ENCODE measurements around the gene NLGN2.
"Not testable (repeated sequence)": the region's sequence is repeated elsewhere in the genome, so short reads cannot be mapped to it uniquely, and the experiment has no call there.

The NLGN2 gene

GRCh38 chr17:7407485-7408251 is at the start of gene NLGN2:
TSS of gene NLGN2 (plus strand) at chr17:7407845. CDS start at chr17:7408256, 411 bp downstream.
- Histone ChIP-seq H3K4me1 (ENCODE audit: insufficient read depth, low read length) (peaks cover 14% of the 10 kb centered on the region), H3K9me3 (ENCODE audit: control insufficient read depth, insufficient read depth, low read length) (no peaks in the 10 kb centered on the region), H3K9ac (ENCODE audit: low read depth, low read length) (peak within 1 kb of the TSS; percentile 32; the same call in 1 of the 2 replicates), H3K36me3 (ENCODE audit: insufficient read depth, low read length) (no peaks in the 10 kb centered on the region; the same call in 1 of the 2 replicates)

GRCh38 chr17:7361906-7362305 is 45.7 kb upstream of the NLGN2 start:
- Histone ChIP-seq H3K9ac (ENCODE audit: low read depth, low read length) (no peak overlapping the region), H3K36me3 (ENCODE audit: insufficient read depth, low read length) (no peaks in the 10 kb centered on the region), H3K4me1 (ENCODE audit: insufficient read depth, low read length) (no peaks in the 10 kb centered on the region; the same call in 1 of the 2 replicates), H3K9me3 (ENCODE audit: control insufficient read depth, insufficient read depth, low read length) (no peaks in the 10 kb centered on the region)

GRCh38 chr17:7363311-7363710 is 44.3 kb upstream of the NLGN2 start:
- no peaks in the 10 kb centered on the region for H3K36me3 ChIP-seq (ENCODE audit: insufficient read depth, low read length)
- no peaks in the 10 kb centered on the region for H3K9me3 ChIP-seq (ENCODE audit: control insufficient read depth, insufficient read depth, low read length)
- H3K9ac ChIP-seq (ENCODE audit: low read depth, low read length), result no peak overlapping the region
- H3K4me1 ChIP-seq (ENCODE audit: insufficient read depth, low read length), result peaks cover 5% of the 10 kb centered on the region

- H3K9ac ChIP-seq (ENCODE audit: low read depth, low read length); H3K36me3 ChIP-seq (ENCODE audit: insufficient read depth, low read length); H3K4me1 ChIP-seq (ENCODE audit: insufficient read depth, low read length); H3K9me3 ChIP-seq (ENCODE audit: control insufficient read depth, insufficient read depth, low read length): not testable (repeated sequence)
Measured at GRCh38 chr17:7365963-7366362, 41.7 kb upstream of the NLGN2 start.

GRCh38 chr17:7367083-7367482 is 40.6 kb upstream of the NLGN2 start:
- Histone ChIP-seq H3K9me3 (ENCODE audit: control insufficient read depth, insufficient read depth, low read length) (no peaks in the 10 kb centered on the region), H3K4me1 (ENCODE audit: insufficient read depth, low read length) (peaks cover 7% of the 10 kb centered on the region), H3K36me3 (ENCODE audit: insufficient read depth, low read length) (no peaks in the 10 kb centered on the region), H3K9ac (ENCODE audit: low read depth, low read length) (no peak overlapping the region)

GRCh38 chr17:7367918-7368598 is 39.6 kb upstream of the NLGN2 start:
- Histone ChIP-seq H3K4me1 (ENCODE audit: insufficient read depth, low read length) (peaks cover 7% of the 10 kb centered on the region), H3K9ac (ENCODE audit: low read depth, low read length) (no peak overlapping the region), H3K36me3 (ENCODE audit: insufficient read depth, low read length) (no peaks in the 10 kb centered on the region), H3K9me3 (ENCODE audit: control insufficient read depth, insufficient read depth, low read length) (no peaks in the 10 kb centered on the region)

- H3K4me1 ChIP-seq (ENCODE audit: insufficient read depth, low read length); H3K9ac ChIP-seq (ENCODE audit: low read depth, low read length); H3K36me3 ChIP-seq (ENCODE audit: insufficient read depth, low read length); H3K9me3 ChIP-seq (ENCODE audit: control insufficient read depth, insufficient read depth, low read length): not testable (repeated sequence)
Measured at GRCh38 chr17:7368599-7368994, 39.0 kb upstream of the NLGN2 start.

GRCh38 chr17:7369825-7370224 is 37.8 kb upstream of the NLGN2 start:
- Histone ChIP-seq H3K4me1 (ENCODE audit: insufficient read depth, low read length) (peaks cover 7% of the 10 kb centered on the region), H3K36me3 (ENCODE audit: insufficient read depth, low read length) (no peaks in the 10 kb centered on the region), H3K9me3 (ENCODE audit: control insufficient read depth, insufficient read depth, low read length) (no peaks in the 10 kb centered on the region), H3K9ac (ENCODE audit: low read depth, low read length) (no peak overlapping the region)

- H3K9me3 ChIP-seq (ENCODE audit: control insufficient read depth, insufficient read depth, low read length), result no peaks in the 10 kb centered on the region
- H3K4me1 ChIP-seq (ENCODE audit: insufficient read depth, low read length), result peaks cover 7% of the 10 kb centered on the region
- no peak overlapping the region for H3K9ac ChIP-seq (ENCODE audit: low read depth, low read length)
- H3K36me3 ChIP-seq (ENCODE audit: insufficient read depth, low read length), result no peaks in the 10 kb centered on the region
Measured at GRCh38 chr17:7370853-7371252, 36.8 kb upstream of the NLGN2 start.

GRCh38 chr17:7374353-7374752 is 33.3 kb upstream of the NLGN2 start:
- H3K36me3 ChIP-seq (ENCODE audit: insufficient read depth, low read length), result no peaks in the 10 kb centered on the region
- H3K4me1 ChIP-seq (ENCODE audit: insufficient read depth, low read length), result no peaks in the 10 kb centered on the region
- H3K9me3 ChIP-seq (ENCODE audit: control insufficient read depth, insufficient read depth, low read length), result 0 out of 2 replicates have a peak, but pooled peaks cover 2% of the 10 kb centered on the region
- H3K9ac ChIP-seq (ENCODE audit: low read depth, low read length), result no peak overlapping the region

- no peaks in the 10 kb centered on the region for H3K36me3 ChIP-seq (ENCODE audit: insufficient read depth, low read length)
- no peaks in the 10 kb centered on the region for H3K4me1 ChIP-seq (ENCODE audit: insufficient read depth, low read length)
- 0 out of 2 replicates have a peak, but pooled peaks cover 5% of the 10 kb centered on the region for H3K9me3 ChIP-seq (ENCODE audit: control insufficient read depth, insufficient read depth, low read length)
- H3K9ac ChIP-seq (ENCODE audit: low read depth, low read length), result no peak overlapping the region
Measured at GRCh38 chr17:7379134-7379533, 28.5 kb upstream of the NLGN2 start.

- 0 out of 2 replicates have a peak, but pooled peaks cover 5% of the 10 kb centered on the region for H3K9me3 ChIP-seq (ENCODE audit: control insufficient read depth, insufficient read depth, low read length)
- H3K4me1 ChIP-seq (ENCODE audit: insufficient read depth, low read length), result no peaks in the 10 kb centered on the region
- H3K36me3 ChIP-seq (ENCODE audit: insufficient read depth, low read length), result no peaks in the 10 kb centered on the region
- H3K9ac ChIP-seq (ENCODE audit: low read depth, low read length), result peak overlapping the region; percentile 57; the same call in 1 of the 2 replicates
Measured at GRCh38 chr17:7380321-7380720, 27.3 kb upstream of the NLGN2 start.

GRCh38 chr17:7380855-7381683 is 26.6 kb upstream of the NLGN2 start, which contains the start of gene TNK1:
TSS of gene TNK1 (plus strand) at chr17:7381089. CDS start at chr17:7382927, 1,838 bp downstream.
- H3K36me3 ChIP-seq (ENCODE audit: insufficient read depth, low read length), result no peaks in the 10 kb centered on the region
- H3K9me3 ChIP-seq (ENCODE audit: control insufficient read depth, insufficient read depth, low read length), result 0 out of 2 replicates have a peak, but pooled peaks cover 5% of the 10 kb centered on the region
- peak within 1 kb of the TSS; percentile 57; the same call in 1 of the 2 replicates for H3K9ac ChIP-seq (ENCODE audit: low read depth, low read length)
- H3K4me1 ChIP-seq (ENCODE audit: insufficient read depth, low read length), result no peaks in the 10 kb centered on the region

- Histone ChIP-seq H3K9me3 (ENCODE audit: control insufficient read depth, insufficient read depth, low read length) (0 out of 2 replicates have a peak, but pooled peaks cover 5% of the 10 kb centered on the region), H3K36me3 (ENCODE audit: insufficient read depth, low read length) (no peaks in the 10 kb centered on the region; the same call in 1 of the 2 replicates), H3K9ac (ENCODE audit: low read depth, low read length) (no peak overlapping the region), H3K4me1 (ENCODE audit: insufficient read depth, low read length) (no peaks in the 10 kb centered on the region)
Measured at GRCh38 chr17:7382901-7383300, 24.7 kb upstream of the NLGN2 start.

All from ES-I3 (cell line).